IMR-90 (cell line): ENCODE measurements around the gene ANKLE1. TPM values are rescaled to one million over a fixed set of nuclear protein-coding genes. Genes with fewer than 3 reads are reported as not detected.

Source experiments
- ATAC-seq: fragments of 200-7000 bp; cut with Tn5 transposase; 2 replicates; pipeline ENCODE4 v1.9.1; 2020; ENCODE audit warnings: low read depth, mild to moderate bottlenecking, moderate library complexity
- BruUV-seq: library from RNA; stranded (reverse); fragments of 400-500 nt; replicated peaks from 2 replicates; lab custom pipeline; 2021; lab: Mats Ljungman, UMichigan
- CTCF ChIA-PET: fragments of 300-600 bp; formaldehyde crosslinking; extraction: SDS; loops from one replicate; lab custom pipeline; 2021; ENCODE audit warnings: antibody characterized with exemption; lab: Yijun Ruan, JAX
- POLR2A ChIA-PET: fragments of 300-600 bp; sonication (Branson Sonifier 250); formaldehyde crosslinking; loops from one replicate; lab custom pipeline; 2022; ENCODE audit warnings: antibody characterized with exemption; ENCODE audit not compliant: unreplicated experiment; lab: Charles Lee
- DNase-seq: peaks from one replicate; pipeline ENCODE4 v3.0.0; 2013
- H2AFZ ChIP-seq: replicated peaks from 2 replicates; pipeline ENCODE3; 2013; ENCODE audit warnings: low read length, mild to moderate bottlenecking; ENCODE audit not compliant: poor library complexity
- H2AK5ac ChIP-seq: 2 replicates; pipeline ENCODE4 v1.6.1; 2013; ENCODE audit warnings: low read depth, low read length, inconsistent platforms
- H2AK9ac ChIP-seq: replicated peaks from 2 replicates; pipeline ENCODE3; 2013; ENCODE audit warnings: mild to moderate bottlenecking, low read depth, low read length, moderate library complexity; ENCODE audit not compliant: poor library complexity
- H2BK120ac ChIP-seq: 2 replicates; pipeline ENCODE4 v1.6.1; 2013; ENCODE audit warnings: low read depth, low read length, inconsistent platforms
- H2BK15ac ChIP-seq: 3 replicates; pipeline ENCODE4 v1.6.1; 2013; ENCODE audit warnings: low read depth, low read length, inconsistent platforms
- H2BK20ac ChIP-seq: 2 replicates; pipeline ENCODE4 v1.6.1; 2013; ENCODE audit warnings: low read depth, mild to moderate bottlenecking, inconsistent platforms, low read length, moderate library complexity
- H2BK5ac ChIP-seq: 2 replicates; pipeline ENCODE4 v1.6.1; 2013; ENCODE audit warnings: mild to moderate bottlenecking, low read depth, low read length, inconsistent platforms; ENCODE audit not compliant: poor library complexity, severe bottlenecking
- H3K14ac ChIP-seq: replicated peaks from 2 replicates; pipeline ENCODE4 v1.6.1; 2013; ENCODE audit warnings: low read depth, low read length, inconsistent platforms
- H3K18ac ChIP-seq: 2 replicates; pipeline ENCODE4 v1.6.1; 2013; ENCODE audit warnings: low read depth, low read length, control low read depth
- H3K23ac ChIP-seq: 2 replicates; pipeline ENCODE4 v1.6.1; 2013; ENCODE audit warnings: low read depth, low read length, inconsistent platforms
- H3K27ac ChIP-seq: 2 replicates; pipeline ENCODE4 v1.5.1; 2013; ENCODE audit warnings: mild to moderate bottlenecking, control low read depth, low read length; ENCODE audit not compliant: insufficient read depth
- H3K27me3 ChIP-seq: 2 replicates; pipeline ENCODE4 v1.6.1; 2013; ENCODE audit warnings: low read length; ENCODE audit not compliant: control insufficient read depth, insufficient read depth
- H3K36me3 ChIP-seq: 2 replicates; pipeline ENCODE4 v1.6.1; 2013; ENCODE audit warnings: low read length, mixed read lengths; ENCODE audit not compliant: control insufficient read depth, insufficient read depth
- H3K4ac ChIP-seq: 2 replicates; pipeline ENCODE4 v1.6.1; 2013; ENCODE audit warnings: low read depth, low read length, inconsistent platforms
- H3K4me1 ChIP-seq: 2 replicates; pipeline ENCODE4 v1.6.1; 2013; ENCODE audit warnings: low read length, mixed read lengths; ENCODE audit not compliant: control insufficient read depth, insufficient read depth
- H3K4me2 ChIP-seq: 2 replicates; pipeline ENCODE4 v1.6.1; 2013; ENCODE audit warnings: low read depth, mild to moderate bottlenecking, control low read depth, low read length, moderate library complexity
- H3K4me3 ChIP-seq: 2 replicates; pipeline ENCODE4 v1.5.1; 2013; ENCODE audit warnings: low read depth, mild to moderate bottlenecking, control low read depth, low read length, moderate library complexity; ENCODE audit not compliant: insufficient read depth
- H3K56ac ChIP-seq: 2 replicates; pipeline ENCODE4 v1.6.1; 2013; ENCODE audit warnings: low read length, inconsistent platforms; ENCODE audit not compliant: insufficient read depth; ENCODE audit errors: extremely low read depth
- H3K79me1 ChIP-seq, 2 experiments: 2 replicates each; pipeline ENCODE4 v1.6.1; 2013; ENCODE audit warnings: low read length in 2 of 2, inconsistent platforms in 1 of 2, low read depth in 1 of 2
- H3K9ac ChIP-seq: 2 replicates; pipeline ENCODE4 v1.6.1; 2013; ENCODE audit warnings: low read depth, low read length, control low read depth
- H3K9me1 ChIP-seq: 2 replicates; pipeline ENCODE4 v1.6.1; 2013; ENCODE audit warnings: low read length, inconsistent platforms; ENCODE audit not compliant: insufficient read depth
- H3K9me3 ChIP-seq: 2 replicates; pipeline ENCODE4 v1.6.1; 2013; ENCODE audit warnings: low read length; ENCODE audit not compliant: control insufficient read depth, insufficient read depth
- H4K20me1 ChIP-seq: 2 replicates; pipeline ENCODE4 v1.6.1; 2013; ENCODE audit warnings: low read length, inconsistent platforms; ENCODE audit not compliant: insufficient read depth
- H4K5ac ChIP-seq: 2 replicates; pipeline ENCODE4 v1.6.1; 2013; ENCODE audit warnings: mild to moderate bottlenecking, low read depth, low read length, control low read depth
- H4K8ac ChIP-seq, 2 experiments: 2 replicates each; pipeline ENCODE4 v1.6.1; 2013; ENCODE audit warnings: low read depth in 2 of 2, low read length in 2 of 2, control low read depth in 1 of 2, inconsistent platforms in 1 of 2
- H4K91ac ChIP-seq: 2 replicates; pipeline ENCODE4 v1.6.1; 2013; ENCODE audit warnings: low read depth, low read length, inconsistent platforms; ENCODE audit not compliant: insufficient read depth
- BHLHE40 ChIP-seq: fragments of 150-350 bp; IDR thresholded peaks from 2 replicates; pipeline ENCODE4 v1.6.1; 2016; ENCODE audit warnings: mild to moderate bottlenecking, low read depth, low read length
- CEBPB ChIP-seq: IDR thresholded peaks from 2 replicates; pipeline ENCODE4 v1.6.1; 2012; ENCODE audit warnings: low read depth, low read length, improper control_type of control experiment
- CHD1 ChIP-seq: IDR thresholded peaks from 2 replicates; pipeline ENCODE4 v1.6.1; 2012; ENCODE audit warnings: low read depth, low read length, improper control_type of control experiment
- FOS ChIP-seq: fragments of 150-350 bp; IDR thresholded peaks from 2 replicates; pipeline ENCODE4 v1.6.1; 2016; ENCODE audit warnings: low read depth, low read length
- MAFK ChIP-seq: IDR thresholded peaks from 2 replicates; pipeline ENCODE4 v1.6.1; 2012; ENCODE audit warnings: low read depth, low read length, improper control_type of control experiment
- MAZ ChIP-seq: IDR thresholded peaks from 2 replicates; pipeline ENCODE4 v1.6.1; 2012; ENCODE audit warnings: low read depth, mild to moderate bottlenecking, low read length, improper control_type of control experiment, moderate library complexity, borderline replicate concordance
- MXI1 ChIP-seq: IDR thresholded peaks from 2 replicates; pipeline ENCODE4 v1.6.1; 2012; ENCODE audit warnings: low read depth, mild to moderate bottlenecking, low read length, moderate library complexity, borderline replicate concordance
- NFE2L2 ChIP-seq: fragments of 150-350 bp; IDR thresholded peaks from 2 replicates; pipeline ENCODE4 v1.6.1; 2016; ENCODE audit warnings: low read depth, mild to moderate bottlenecking, low read length
- POLR2A ChIP-seq: IDR thresholded peaks from 2 replicates; pipeline ENCODE4 v1.6.1; 2012; ENCODE audit warnings: mild to moderate bottlenecking, low read depth, low read length
- RAD21 ChIP-seq: IDR thresholded peaks from 2 replicates; pipeline ENCODE4 v1.6.1; 2012; ENCODE audit warnings: low read length, improper control_type of control experiment
- RCOR1 ChIP-seq: IDR thresholded peaks from 2 replicates; pipeline ENCODE4 v1.6.1; 2012; ENCODE audit warnings: mild to moderate bottlenecking, low read length, improper control_type of control experiment; ENCODE audit not compliant: insufficient replicate concordance
- RFX5 ChIP-seq: IDR thresholded peaks from 2 replicates; pipeline ENCODE4 v1.8.0; 2012; ENCODE audit warnings: low read depth, mild to moderate bottlenecking, low read length, moderate library complexity
- SMC3 ChIP-seq: fragments of 150-350 bp; IDR thresholded peaks from 2 replicates; pipeline ENCODE4 v1.6.1; 2016; ENCODE audit warnings: low read depth, mild to moderate bottlenecking, antibody characterized with exemption, low read length, moderate library complexity
- WGBS, 2 experiments: methylation state at CpG; one replicate each; pipeline versions ENCODE4 v1.1.5 to v1.1.7; 2013; ENCODE audit warnings: missing lambda C conversion rate in 2 of 2; ENCODE audit not compliant: insufficient read length in 1 of 2; ENCODE audit errors: extremely low coverage in 2 of 2; 5-methylcytosine and 5-hydroxymethylcytosine counted together
- dilution Hi-C: fragments of 300-500 bp; cut with HindIII; formaldehyde crosslinking; loops from one replicate; pipeline ENCODE4 v1.14.3; 2018; ENCODE audit warnings: low sequenced_read_pairs; ENCODE audit not compliant: unreplicated experiment
- in situ Hi-C: fragments of 300-500 bp; cut with MboI; formaldehyde crosslinking; loops from 3 replicates; pipeline ENCODE4 v1.14.3; 2019; ENCODE audit warnings: low sequenced_read_pairs, inconsistent platforms, mixed read lengths
- intact Hi-C: fragments of 100-400 bp; cut with micrococcal nuclease; formaldehyde crosslinking; loops from 2 replicates; pipeline ENCODE4 v1.10.0; 2022
- polyA plus RNA-seq, 3 experiments: library from polyadenylated mRNA; depleted of rRNA; stranded (reverse); fragments of >200 nt; gene quantifications; 2 replicates each; pipeline ENCODE4 v1.2.3, GENCODE V29; 2012; ENCODE audit warnings: low replicate concordance in 1 of 3
- total RNA-seq: library from RNA; depleted of rRNA; stranded (reverse); fragments of >200 nt; gene quantifications from 2 replicates; pipeline ENCODE4 v1.2.3, GENCODE V29; 2012
- TF ChIP-seq, protein P1 (sequence below): conservative IDR thresholded peaks from 2 replicates; pipeline ENCODE4 v1.5.1; 2012; ENCODE audit warnings: mild to moderate bottlenecking, low read depth, low read length, improper control_type of control experiment
- TF ChIP-seq, protein P2 (sequence below): fragments of 150-350 bp; IDR thresholded peaks from 2 replicates; pipeline ENCODE4 v1.6.1; 2016; ENCODE audit warnings: low read depth, mild to moderate bottlenecking, low read length, moderate library complexity, borderline replicate concordance
- TF ChIP-seq, protein P3 (sequence below): fragments of 150-350 bp; IDR thresholded peaks from 2 replicates; pipeline ENCODE4 v1.6.1; 2017; ENCODE audit warnings: mild to moderate bottlenecking, antibody characterized with exemption, low read length, low read depth

ANKLE1 gene
- total and polyA plus RNA-seq, 2 of the 4 experiments (the other 2 are of a cell fraction): under 0.01 to 0.87 TPM

DNA sequence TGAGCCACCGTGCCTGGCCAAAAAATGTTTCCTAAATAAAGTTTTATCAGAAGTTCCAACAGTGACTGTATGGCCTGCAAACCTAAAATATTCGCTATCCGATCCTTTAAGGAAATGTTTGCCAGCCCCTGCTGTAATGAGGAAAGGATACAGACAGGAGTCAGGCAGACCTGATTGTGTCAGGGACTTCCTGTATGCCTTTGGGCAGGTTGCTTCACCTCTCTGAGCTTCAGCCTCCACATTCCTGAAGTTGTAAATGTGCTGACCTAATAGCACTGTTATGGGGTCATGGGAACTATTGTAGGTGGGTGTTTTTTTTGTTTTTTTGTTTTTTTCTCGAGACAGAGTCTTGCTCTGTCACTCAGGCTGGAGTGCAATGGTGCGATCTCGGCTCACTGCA, 15.3 kb downstream of the ANKLE1 start:
- no peaks in the 10 kb centered on the region for H3K4me1 ChIP-seq
- no peak overlapping the region for H2AK5ac ChIP-seq
- no peak overlapping the region for H3K4me2 ChIP-seq
- no peak overlapping the region for H2BK120ac ChIP-seq
- H2BK5ac ChIP-seq: no peak overlapping the region
- WGBS, 2 experiments: no CpG with 5 or more reads among the region's 6 CpGs
- no peak overlapping the region for H2AK9ac ChIP-seq
- no peak overlapping the region for H2AFZ ChIP-seq
- in situ Hi-C loops (no loop called here), dilution Hi-C loops (no loop called here), intact Hi-C loops (no loop called here)
- H4K20me1 ChIP-seq: 0 out of 2 replicates have a peak, but pooled peaks cover 3% of the 10 kb centered on the region
- H3K9me1 ChIP-seq: peaks cover under 1% of the 10 kb centered on the region
- no peaks in the 10 kb centered on the region for H3K27me3 ChIP-seq
- peaks cover 13% of the 10 kb centered on the region for H3K36me3 ChIP-seq
- no peak overlapping the region for H3K18ac ChIP-seq
- BruUV-seq: no TSS peak
- peaks cover 2 to 26% of the 10 kb centered on the region in 2 experiments for H3K79me1 ChIP-seq
- H3K4me3 ChIP-seq: no peak overlapping the region
- TF ChIP-seq RAD21 (no peak), POLR2A (no peak), RCOR1 (no peak), NFE2L2 (no peak), MXI1 (no peak), SMC3 (no peak), BHLHE40 (no peak), CEBPB (no peak), MAFK (no peak), FOS (no peak), MAZ (no peak), CHD1 (no peak), RFX5 (no peak)
- TF ChIP-seq, protein P1, sequence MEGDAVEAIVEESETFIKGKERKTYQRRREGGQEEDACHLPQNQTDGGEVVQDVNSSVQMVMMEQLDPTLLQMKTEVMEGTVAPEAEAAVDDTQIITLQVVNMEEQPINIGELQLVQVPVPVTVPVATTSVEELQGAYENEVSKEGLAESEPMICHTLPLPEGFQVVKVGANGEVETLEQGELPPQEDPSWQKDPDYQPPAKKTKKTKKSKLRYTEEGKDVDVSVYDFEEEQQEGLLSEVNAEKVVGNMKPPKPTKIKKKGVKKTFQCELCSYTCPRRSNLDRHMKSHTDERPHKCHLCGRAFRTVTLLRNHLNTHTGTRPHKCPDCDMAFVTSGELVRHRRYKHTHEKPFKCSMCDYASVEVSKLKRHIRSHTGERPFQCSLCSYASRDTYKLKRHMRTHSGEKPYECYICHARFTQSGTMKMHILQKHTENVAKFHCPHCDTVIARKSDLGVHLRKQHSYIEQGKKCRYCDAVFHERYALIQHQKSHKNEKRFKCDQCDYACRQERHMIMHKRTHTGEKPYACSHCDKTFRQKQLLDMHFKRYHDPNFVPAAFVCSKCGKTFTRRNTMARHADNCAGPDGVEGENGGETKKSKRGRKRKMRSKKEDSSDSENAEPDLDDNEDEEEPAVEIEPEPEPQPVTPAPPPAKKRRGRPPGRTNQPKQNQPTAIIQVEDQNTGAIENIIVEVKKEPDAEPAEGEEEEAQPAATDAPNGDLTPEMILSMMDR: no peak
- TF ChIP-seq, protein P2, sequence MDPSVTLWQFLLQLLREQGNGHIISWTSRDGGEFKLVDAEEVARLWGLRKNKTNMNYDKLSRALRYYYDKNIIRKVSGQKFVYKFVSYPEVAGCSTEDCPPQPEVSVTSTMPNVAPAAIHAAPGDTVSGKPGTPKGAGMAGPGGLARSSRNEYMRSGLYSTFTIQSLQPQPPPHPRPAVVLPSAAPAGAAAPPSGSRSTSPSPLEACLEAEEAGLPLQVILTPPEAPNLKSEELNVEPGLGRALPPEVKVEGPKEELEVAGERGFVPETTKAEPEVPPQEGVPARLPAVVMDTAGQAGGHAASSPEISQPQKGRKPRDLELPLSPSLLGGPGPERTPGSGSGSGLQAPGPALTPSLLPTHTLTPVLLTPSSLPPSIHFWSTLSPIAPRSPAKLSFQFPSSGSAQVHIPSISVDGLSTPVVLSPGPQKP: no peak
- TF ChIP-seq, protein P3, sequence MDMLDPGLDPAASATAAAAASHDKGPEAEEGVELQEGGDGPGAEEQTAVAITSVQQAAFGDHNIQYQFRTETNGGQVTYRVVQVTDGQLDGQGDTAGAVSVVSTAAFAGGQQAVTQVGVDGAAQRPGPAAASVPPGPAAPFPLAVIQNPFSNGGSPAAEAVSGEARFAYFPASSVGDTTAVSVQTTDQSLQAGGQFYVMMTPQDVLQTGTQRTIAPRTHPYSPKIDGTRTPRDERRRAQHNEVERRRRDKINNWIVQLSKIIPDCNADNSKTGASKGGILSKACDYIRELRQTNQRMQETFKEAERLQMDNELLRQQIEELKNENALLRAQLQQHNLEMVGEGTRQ: no peak
- H4K5ac ChIP-seq: no peak overlapping the region
- no peak overlapping the region for H2BK20ac ChIP-seq
- H4K91ac ChIP-seq: no peak overlapping the region
- H3K9ac ChIP-seq: no peak overlapping the region
- H3K27ac ChIP-seq: no peak overlapping the region
- no peak overlapping the region for H2BK15ac ChIP-seq
- DNase-seq: no peak
- no peak overlapping the region for H3K4ac ChIP-seq
- H4K8ac ChIP-seq: no peak overlapping the region
- H3K56ac ChIP-seq: no peak overlapping the region
- no peak overlapping the region for H3K23ac ChIP-seq
- H3K9me3 ChIP-seq: peaks cover 4% of the 10 kb centered on the region
- no peak for ATAC-seq
- H3K14ac ChIP-seq: no peak overlapping the region
- ChIA-PET POLR2A (no interaction called here), CTCF (no interaction called here)
